Transverse colon (tissue), 4 donors: ENCODE data around the gene EHBP1. TPM values are rescaled to one million over a fixed set of nuclear protein-coding genes. Genes with fewer than 3 reads are reported as not detected.

Source experiments
- DNase-seq: peaks from one replicate; pipeline ENCODE4 v3.0.0-alpha.2; 2019
- H3K27ac ChIP-seq, 4 donors: fragments of 200-600 bp; sonication (generic); 2 replicates each; pipeline ENCODE4 v1.5.1; 2016 to 2018; ENCODE audit warnings: inconsistent platforms in 4 of 4
- H3K27me3 ChIP-seq: fragments of 200-600 bp; sonication (generic); 2 replicates; pipeline ENCODE4 v1.5.1; 2017; ENCODE audit warnings: inconsistent platforms
- H3K36me3 ChIP-seq, 4 donors: fragments of 200-600 bp; sonication (generic); 2 replicates each; pipeline ENCODE4 v1.5.1; 2017 to 2019; ENCODE audit warnings: inconsistent platforms in 4 of 4
- H3K4me1 ChIP-seq, 4 donors: fragments of 200-600 bp; sonication (generic); 2 replicates each; pipeline ENCODE4 v1.5.1; 2017 to 2020; ENCODE audit warnings: inconsistent platforms in 4 of 4
- H3K4me3 ChIP-seq, 4 donors: fragments of 200-600 bp; sonication (generic); 1 replicate in 1 of 4; 2 replicates in 3 of 4; pipeline versions ENCODE4 v1.5.1 to v1.6.1; 2017 to 2019; ENCODE audit warnings: inconsistent platforms in 4 of 4
- H3K9me3 ChIP-seq, 2 donors: fragments of 200-600 bp; sonication (generic); 2 replicates each; pipeline ENCODE4 v1.5.1; 2017 to 2019; ENCODE audit warnings: inconsistent platforms in 2 of 2
- CTCF ChIP-seq, 5 experiments: fragments of 200-600 bp in 3 of 5; fragments of 450-650 bp in 2 of 5; sonication (generic) in 3 of 5; IDR thresholded peaks; 1 replicate in 2 of 5; 2 replicates in 3 of 5; pipeline ENCODE4 v1.5.1; 2016 to 2017; ENCODE audit warnings: antibody characterized with exemption in 5 of 5, inconsistent platforms in 3 of 5, mild to moderate bottlenecking in 2 of 5, moderate library complexity in 1 of 5
- EP300 ChIP-seq: sonication (generic); formaldehyde crosslinking; IDR thresholded peaks from one replicate; pipeline ENCODE4 v1.6.1; 2017; ENCODE audit warnings: antibody characterized with exemption, low read depth
- POLR2A ChIP-seq: fragments of 450-650 bp; IDR thresholded peaks from one replicate; pipeline ENCODE4 v1.6.1; 2016; ENCODE audit warnings: antibody characterized with exemption, mild to moderate bottlenecking, moderate library complexity
- POLR2AphosphoS5 ChIP-seq, 3 donors: sonication (generic); formaldehyde crosslinking; IDR thresholded peaks; one replicate each; pipeline ENCODE4 v1.6.1; 2016; ENCODE audit warnings: antibody characterized with exemption in 3 of 3
- WGBS, 2 donors: methylation state at CpG; one replicate each; pipeline ENCODE4 v1.1.5; 2018; ENCODE audit warnings: low coverage in 1 of 2; 5-methylcytosine and 5-hydroxymethylcytosine counted together
- in situ Hi-C, 4 donors: fragments of 200-750 bp; cut with MboI; loops; one replicate each; pipeline versions ENCODE4 v1.15.0 to v1.15.1; 2017; ENCODE audit warnings: low sequenced_read_pairs in 3 of 4, low pct_ligation_motif_present in 1 of 4, low pct_unique_long_range_greater_than_20kb in 1 of 4
- intact Hi-C: fragments of 100-400 bp; cut with DNase I; formaldehyde crosslinking; loops from one replicate; pipeline ENCODE4 v1.15.1; 2023; ENCODE audit warnings: low total_unique reads
- total RNA-seq, 4 donors: library from RNA; depleted of rRNA; stranded (reverse); fragments of >200 nt; gene quantifications; one replicate each; pipeline ENCODE4 v1.1.0, GENCODE V29; 2016

The EHBP1 gene
- total RNA-seq, 4 donors from 2014 or later: 41.1 to 69.4 (median 47.0) TPM

GRCh38 chr2:62858231-62858832, 152.8 kb downstream of the EHBP1 start:
- H3K27ac ChIP-seq: no peak overlapping the region
- no peaks in the 10 kb centered on the region for H3K9me3 ChIP-seq
- whole genome bisulfite sequencing, 2 donors: 85 to 86% methylated on average over 2 of the region's 2 CpGs
- H3K36me3 ChIP-seq: peaks cover 0 to 3% (median 0%) of the 10 kb centered on the region in 4 donors
- intact Hi-C loops (no loop called here), in situ Hi-C loops (no loop called here)
- no peak for TF ChIP-seq CTCF (IDR thresholded peaks at IDR 0.05)
- TF ChIP-seq POLR2AphosphoS5 (IDR thresholded peaks at IDR 0.05): no peak
- TF ChIP-seq POLR2A: no peak
- TF ChIP-seq EP300: no peak
- H3K4me3 ChIP-seq: no peak overlapping the region
- no peaks in the 10 kb centered on the region for H3K27me3 ChIP-seq
- no peaks in the 10 kb centered on the region for H3K4me1 ChIP-seq
- DNase-seq: no peak

- intact Hi-C loops: no loop called here
- H3K27ac ChIP-seq: no peak overlapping the region
- no peak overlapping the region for H3K4me3 ChIP-seq
- DNase-seq: no peak
- H3K4me1 ChIP-seq: no peaks in the 10 kb centered on the region
- TF ChIP-seq POLR2AphosphoS5 (IDR thresholded peaks at IDR 0.05): no peak
- no peak for TF ChIP-seq POLR2A
- TF ChIP-seq CTCF (IDR thresholded peaks at IDR 0.05): no peak
- TF ChIP-seq EP300: no peak
- WGBS, 2 donors: 83 to 86% methylated on average over 3 of the region's 3 CpGs
- H3K9me3 ChIP-seq: peaks cover 8 to 14% of the 10 kb centered on the region in 2 donors
- H3K27me3 ChIP-seq: no peaks in the 10 kb centered on the region
- in situ Hi-C loops: no loop called here
- H3K36me3 ChIP-seq: peaks cover 0 to 26% (median 7%) of the 10 kb centered on the region in 4 donors
Measured at GRCh38 chr2:62868947-62869346, 163.4 kb downstream of the EHBP1 start.

DNA sequence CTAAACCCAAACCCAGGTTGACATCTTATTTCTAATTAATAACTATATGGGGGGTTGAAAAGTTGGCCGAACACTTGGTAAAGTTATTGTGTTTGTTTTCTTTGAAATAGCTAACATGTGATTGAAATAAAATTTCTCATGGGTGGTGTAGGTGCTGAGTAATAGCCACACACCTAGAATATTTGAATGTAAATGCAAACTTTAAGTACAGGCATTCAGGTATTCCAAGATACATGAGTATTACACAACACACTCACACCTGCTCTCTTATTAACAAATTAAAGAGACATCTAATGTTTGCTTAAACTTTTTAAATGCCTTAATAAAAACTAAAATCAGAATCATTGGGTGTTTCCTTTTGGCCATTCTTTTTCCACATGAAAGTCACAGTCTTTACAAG, 165.5 kb downstream of the EHBP1 start:
- Histone ChIP-seq H3K27ac (no peak overlapping the region), H3K4me1 (no peaks in the 10 kb centered on the region), H3K27me3 (no peaks in the 10 kb centered on the region), H3K4me3 (no peak overlapping the region), H3K36me3 (peaks cover 0 to 29% (median 11%) of the 10 kb centered on the region in 4 donors), H3K9me3 (peaks cover 8 to 16% of the 10 kb centered on the region in 2 donors)
- in situ Hi-C loops (no loop called here), intact Hi-C loops (no loop called here)
- TF ChIP-seq POLR2A: no peak
- no peak for TF ChIP-seq EP300
- no peak for TF ChIP-seq POLR2AphosphoS5 (IDR thresholded peaks at IDR 0.05)
- TF ChIP-seq CTCF (IDR thresholded peaks at IDR 0.05): no peak
- no peak for DNase-seq
- WGBS, 2 donors: 95 to 100% methylated on average over 1 of the region's 1 CpG

DNA sequence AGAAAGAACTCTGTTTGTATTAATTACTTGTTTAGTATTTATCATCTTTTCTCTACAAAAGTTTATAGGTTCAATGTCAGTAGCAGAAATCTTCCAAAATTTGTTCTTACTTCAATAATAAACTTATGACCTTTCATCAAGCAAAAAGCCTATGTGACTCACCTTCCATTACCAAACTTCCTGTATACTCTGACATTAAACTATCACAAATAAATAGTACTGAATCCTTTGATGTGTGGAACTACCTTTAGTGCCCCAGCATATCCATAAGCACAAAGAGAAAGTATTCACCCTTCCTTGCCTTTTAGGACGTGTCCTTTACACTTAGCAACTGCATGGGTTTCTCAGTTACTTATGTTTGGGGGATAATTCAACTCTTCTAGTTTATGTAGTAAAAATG, 166.0 kb downstream of the EHBP1 start:
- Histone ChIP-seq H3K9me3 (peaks cover 8 to 16% of the 10 kb centered on the region in 2 donors), H3K27ac (no peak overlapping the region), H3K4me3 (no peak overlapping the region), H3K36me3 (peaks cover 0 to 29% (median 14%) of the 10 kb centered on the region in 4 donors), H3K27me3 (no peaks in the 10 kb centered on the region), H3K4me1 (no peaks in the 10 kb centered on the region)
- in situ Hi-C loops: no loop called here
- WGBS, 2 donors: 98 to 100% methylated on average over 1 of the region's 1 CpG
- intact Hi-C loops: no loop called here
- DNase-seq: no peak
- TF ChIP-seq POLR2AphosphoS5 (IDR thresholded peaks at IDR 0.05) (no peak), CTCF (IDR thresholded peaks at IDR 0.05) (no peak), EP300 (no peak), POLR2A (no peak)
